Prostate gland (tissue), 2 donors: ENCODE results near the gene KIF1B.
"Not testable (repeated sequence)": the region's sequence is repeated elsewhere in the genome, so short reads cannot be mapped to it uniquely, and the experiment has no call there.

Experiments
- POLR2A ChIP-seq: fragments of 450-650 bp; IDR thresholded peaks from one replicate; pipeline ENCODE4 v1.6.1; 2016; ENCODE audit warnings: antibody characterized with exemption, mild to moderate bottlenecking
- TF ChIP-seq, protein P1 (sequence below), 4 experiments: fragments of 200-600 bp in 2 of 4; fragments of 450-650 bp in 2 of 4; sonication (generic) in 2 of 4; IDR thresholded peaks; 1 replicate in 3 of 4; 2 replicates in 1 of 4; pipeline ENCODE4 v1.5.1; 2016 to 2019; ENCODE audit warnings: antibody characterized with exemption in 4 of 4, mild to moderate bottlenecking in 2 of 4, moderate library complexity in 2 of 4

DNA sequence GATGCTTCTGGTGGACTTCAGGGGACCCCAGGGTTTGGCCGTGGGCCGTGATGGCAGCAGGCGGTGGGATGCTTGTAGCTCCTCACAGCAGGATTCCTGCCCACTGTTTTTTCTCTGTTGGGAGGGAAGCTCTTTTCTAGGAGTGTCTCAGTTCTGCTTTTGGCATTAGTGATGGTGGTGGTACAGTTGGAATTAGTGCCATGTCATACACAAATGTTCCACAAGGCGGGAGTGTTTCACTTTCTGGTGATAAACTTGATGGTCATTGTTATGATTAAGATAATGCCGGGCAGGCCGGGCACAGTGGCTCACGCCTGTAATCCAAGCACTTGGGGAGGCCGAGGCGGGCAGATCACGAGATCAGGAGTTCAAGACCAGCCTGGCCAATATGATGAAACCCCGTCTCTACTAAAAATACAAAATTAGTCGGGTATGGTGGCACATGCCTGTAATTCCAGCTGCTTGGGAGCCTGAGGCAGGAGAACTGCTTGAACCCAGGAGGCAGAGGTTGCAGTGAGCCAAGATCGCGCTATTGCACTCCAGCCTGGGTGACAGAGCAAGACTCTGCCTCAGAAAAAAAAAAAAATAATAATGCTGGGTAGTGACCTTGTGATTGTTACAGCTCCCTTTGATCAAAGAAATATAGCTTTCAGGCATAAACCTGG is 167.1 kb downstream of the KIF1B start:
- TF ChIP-seq, protein P1, sequence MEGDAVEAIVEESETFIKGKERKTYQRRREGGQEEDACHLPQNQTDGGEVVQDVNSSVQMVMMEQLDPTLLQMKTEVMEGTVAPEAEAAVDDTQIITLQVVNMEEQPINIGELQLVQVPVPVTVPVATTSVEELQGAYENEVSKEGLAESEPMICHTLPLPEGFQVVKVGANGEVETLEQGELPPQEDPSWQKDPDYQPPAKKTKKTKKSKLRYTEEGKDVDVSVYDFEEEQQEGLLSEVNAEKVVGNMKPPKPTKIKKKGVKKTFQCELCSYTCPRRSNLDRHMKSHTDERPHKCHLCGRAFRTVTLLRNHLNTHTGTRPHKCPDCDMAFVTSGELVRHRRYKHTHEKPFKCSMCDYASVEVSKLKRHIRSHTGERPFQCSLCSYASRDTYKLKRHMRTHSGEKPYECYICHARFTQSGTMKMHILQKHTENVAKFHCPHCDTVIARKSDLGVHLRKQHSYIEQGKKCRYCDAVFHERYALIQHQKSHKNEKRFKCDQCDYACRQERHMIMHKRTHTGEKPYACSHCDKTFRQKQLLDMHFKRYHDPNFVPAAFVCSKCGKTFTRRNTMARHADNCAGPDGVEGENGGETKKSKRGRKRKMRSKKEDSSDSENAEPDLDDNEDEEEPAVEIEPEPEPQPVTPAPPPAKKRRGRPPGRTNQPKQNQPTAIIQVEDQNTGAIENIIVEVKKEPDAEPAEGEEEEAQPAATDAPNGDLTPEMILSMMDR (IDR thresholded peaks at IDR 0.05): peak; percentile 49 to 89 (median 78)
- TF ChIP-seq POLR2A: not testable (repeated sequence)
